Fibroblast of skin of scalp (primary cell): ENCODE results near the gene ERGIC1.
"Not testable (repeated sequence)": the region's sequence is repeated elsewhere in the genome, so short reads cannot be mapped to it uniquely, and the experiment has no call there.

ENCODE experiments used
- DNase-seq: peaks from one replicate; pipeline ENCODE4 v3.0.0-alpha.2; 2013

Gene ERGIC1

DNA sequence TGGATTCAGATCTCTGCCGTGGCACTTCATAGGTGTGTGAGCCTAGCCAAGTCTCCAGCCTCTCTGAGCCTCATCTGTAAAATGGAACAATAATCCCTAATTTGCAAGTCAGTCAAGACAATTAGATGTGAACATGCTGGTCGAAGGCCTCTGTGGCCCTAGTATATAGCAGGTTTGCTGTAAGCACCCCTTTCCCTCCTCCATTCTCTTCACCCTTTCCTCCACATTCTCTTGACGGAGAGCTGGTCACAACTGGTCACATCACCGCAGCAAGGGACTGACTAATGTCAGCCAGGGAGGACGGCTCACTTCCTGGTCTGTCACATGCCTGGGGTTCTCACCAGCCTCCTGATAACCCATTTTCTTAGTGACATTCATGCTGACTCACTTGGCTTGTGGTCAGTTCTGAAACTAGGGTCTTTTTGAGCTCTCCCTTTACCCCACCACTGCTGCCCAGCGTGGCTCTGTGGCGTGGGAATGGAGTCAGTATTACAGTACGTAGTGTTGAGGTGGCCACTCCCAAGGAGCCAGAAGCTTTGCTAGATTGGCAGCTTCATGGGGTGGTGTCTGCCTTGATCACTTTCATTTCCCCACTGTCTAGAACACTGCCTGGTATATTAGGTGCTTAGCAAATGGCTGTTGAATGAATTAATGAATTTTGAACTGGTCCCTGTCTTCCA lies 47.8 kb downstream of the ERGIC1 start:
- DNase-seq = peak; percentile 69

GRCh38 chr5:172883066-172883465 lies 49.0 kb downstream of the ERGIC1 start:
- DNase-seq = no peak

GRCh38 chr5:172885597-172886340 lies 51.7 kb downstream of the ERGIC1 start:
- DNase-seq = no peak

GRCh38 chr5:172886476-172886875 lies 52.4 kb downstream of the ERGIC1 start:
- no peak for DNase-seq

GRCh38 chr5:172886974-172887501 lies 53.0 kb downstream of the ERGIC1 start:
- DNase-seq = peak; percentile 92

DNA sequence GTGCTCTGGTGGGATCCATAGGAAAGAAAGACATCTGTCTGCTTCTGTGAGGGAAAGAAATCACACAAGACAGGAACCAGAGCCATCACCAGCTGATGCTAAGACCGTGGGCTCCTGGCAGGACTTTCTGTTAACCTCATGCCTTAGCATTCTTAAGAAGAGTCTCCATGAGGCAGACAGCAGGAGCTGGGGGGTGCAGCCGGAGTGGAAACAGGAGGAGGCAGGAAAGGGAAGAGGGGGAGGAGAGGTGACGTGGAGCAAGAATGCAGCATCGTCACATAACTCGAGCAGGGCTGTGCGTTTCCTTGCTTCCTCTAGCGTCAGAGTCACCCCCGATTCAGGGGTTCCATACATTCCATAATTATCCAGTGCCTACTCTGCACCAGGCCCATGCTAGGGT lies 53.6 kb downstream of the ERGIC1 start:
- peak; percentile 91 for DNase-seq

GRCh38 chr5:172890659-172891058 lies 56.6 kb downstream of the ERGIC1 start:
- DNase-seq = no peak

DNA sequence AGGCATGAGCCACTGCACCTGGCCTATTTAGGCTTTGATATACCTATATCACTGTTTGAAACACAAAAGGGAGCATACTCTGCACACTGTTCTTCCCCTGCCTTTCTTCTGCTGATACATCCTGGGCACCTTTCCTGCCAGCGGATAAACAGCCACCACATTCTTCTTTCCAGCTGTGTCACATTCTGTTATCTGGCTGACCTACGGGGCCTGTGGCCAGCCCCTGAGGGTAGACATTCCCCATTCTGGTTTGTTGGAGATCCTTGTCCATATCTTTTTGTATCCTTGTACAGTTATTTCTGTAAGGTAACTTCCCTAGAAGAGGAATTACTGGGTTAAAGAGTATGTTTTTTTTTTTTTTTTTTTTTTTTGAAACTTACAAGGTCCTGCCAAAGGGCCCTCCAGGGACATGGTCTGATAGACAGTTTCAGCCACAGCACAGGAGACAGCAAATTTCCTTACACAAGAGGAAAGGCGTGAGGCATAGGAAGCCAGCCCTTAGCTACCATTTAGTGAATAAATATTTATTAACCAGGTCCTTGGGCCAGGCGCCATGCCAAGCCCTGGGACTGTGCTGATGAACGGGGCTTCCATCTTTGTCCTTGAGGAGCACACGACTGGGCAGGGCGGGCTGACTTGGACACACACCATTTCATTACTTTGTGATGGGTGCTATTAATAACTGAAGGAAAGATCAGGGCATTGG lies 57.8 kb downstream of the ERGIC1 start:
- DNase-seq = peak; percentile 63

GRCh38 chr5:172892713-172893112 lies 58.7 kb downstream of the ERGIC1 start:
- DNase-seq = no peak

DNA sequence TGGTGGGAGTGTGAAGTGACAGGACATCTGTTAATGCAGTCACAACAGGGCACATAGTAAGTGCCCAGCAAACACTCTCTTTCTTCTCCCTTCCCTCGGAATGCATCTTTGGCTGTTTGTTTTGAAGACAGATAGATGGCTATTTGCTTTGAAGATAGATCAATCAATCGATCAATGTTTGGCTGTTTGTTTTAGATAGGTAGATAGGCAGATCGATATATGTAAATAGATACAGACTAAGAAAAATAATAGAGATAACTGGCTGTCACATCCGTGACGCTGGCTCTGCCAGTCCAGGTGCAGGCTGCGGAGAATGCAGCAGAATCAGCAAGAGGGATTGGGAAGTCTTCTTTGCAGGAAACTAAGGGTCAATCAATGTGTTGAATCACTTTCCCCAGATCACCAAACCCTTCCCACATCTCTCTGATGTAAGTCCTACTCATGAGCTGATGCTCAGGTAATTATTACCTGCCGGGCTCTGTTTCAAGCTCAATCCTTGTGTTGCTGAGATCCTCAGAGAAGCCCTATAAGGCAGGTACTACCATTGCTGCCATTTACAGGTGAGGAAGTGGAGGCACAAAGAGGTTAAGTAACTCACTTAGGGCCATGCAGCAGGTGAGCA lies 60.8 kb downstream of the ERGIC1 start:
- DNase-seq = no peak

DNA sequence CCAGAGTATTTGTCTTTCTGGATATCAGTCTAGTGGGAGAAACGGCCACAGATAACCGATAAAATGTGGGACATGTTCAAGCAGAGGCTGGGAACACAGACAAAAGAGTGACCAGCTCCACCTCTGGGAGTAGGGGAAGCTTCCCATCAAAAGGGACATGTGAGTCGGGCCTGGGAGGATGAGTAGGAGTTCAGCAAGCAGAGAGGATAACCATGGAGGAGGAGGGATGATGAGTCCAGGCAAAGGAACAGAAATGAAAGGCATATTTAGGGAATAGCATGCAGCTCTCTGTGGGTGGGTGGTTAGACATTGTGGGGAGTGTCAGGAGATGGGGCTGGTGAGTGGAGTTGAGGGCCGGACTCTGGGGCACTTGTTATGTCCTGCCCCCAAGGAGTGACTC lies 61.5 kb downstream of the ERGIC1 start:
- DNase-seq = no peak

GRCh38 chr5:172896465-172896864 lies 62.4 kb downstream of the ERGIC1 start:
- DNase-seq = no peak

GRCh38 chr5:172897067-172897466 lies 63.0 kb downstream of the ERGIC1 start:
- not testable (repeated sequence) for DNase-seq

- DNase-seq = peak; percentile 99
Observed at GRCh38 chr5:172897481-172898217, 63.6 kb downstream of the ERGIC1 start.

GRCh38 chr5:172898218-172898842 lies 64.3 kb downstream of the ERGIC1 start:
- DNase-seq = no peak

DNA sequence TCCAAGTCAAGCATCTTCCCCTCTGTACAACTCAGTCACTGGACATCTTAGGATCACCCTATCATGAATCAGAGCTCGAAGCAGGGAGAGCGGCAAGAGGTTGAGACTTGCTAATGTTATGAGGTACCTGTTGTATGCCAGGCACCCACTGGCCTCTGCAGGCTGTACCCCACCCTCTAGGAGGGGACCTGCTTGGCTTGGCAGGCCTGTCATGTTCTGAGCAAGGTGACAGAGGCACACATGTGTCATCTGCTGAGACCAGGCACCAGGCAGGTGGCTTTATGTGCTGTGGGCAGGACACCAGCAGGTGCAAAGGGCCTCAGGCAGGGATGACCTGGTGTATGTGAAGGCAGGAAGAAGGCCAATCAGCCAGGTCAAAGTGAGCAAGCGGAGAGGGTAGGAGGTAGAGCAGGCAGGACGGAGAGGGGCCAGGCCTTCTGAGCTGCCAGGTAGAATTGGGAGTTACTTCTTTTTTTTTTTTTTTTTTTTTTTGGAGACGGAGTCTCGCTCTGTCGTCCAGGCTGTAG lies 64.9 kb downstream of the ERGIC1 start:
- DNase-seq = no peak

DNA sequence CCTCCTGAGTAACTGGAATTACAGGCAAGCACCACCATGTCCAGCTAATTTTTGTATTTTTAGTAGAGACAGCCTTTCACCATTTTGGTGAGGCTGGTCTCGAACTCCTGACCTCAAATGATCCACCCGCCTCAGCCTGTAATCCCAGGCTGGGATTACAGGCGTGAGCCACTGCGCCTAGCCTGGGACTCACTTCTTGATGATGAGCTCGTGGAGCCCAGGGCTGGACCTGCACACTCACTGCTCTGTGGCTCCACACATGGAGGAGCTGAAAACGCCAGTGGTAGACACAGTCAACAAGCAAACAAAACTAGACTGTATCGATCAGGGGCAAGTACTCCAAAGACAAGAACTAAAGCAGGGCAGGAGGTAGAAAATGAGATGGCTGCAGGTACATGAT lies 65.4 kb downstream of the ERGIC1 start:
- DNase-seq = no peak

DNA sequence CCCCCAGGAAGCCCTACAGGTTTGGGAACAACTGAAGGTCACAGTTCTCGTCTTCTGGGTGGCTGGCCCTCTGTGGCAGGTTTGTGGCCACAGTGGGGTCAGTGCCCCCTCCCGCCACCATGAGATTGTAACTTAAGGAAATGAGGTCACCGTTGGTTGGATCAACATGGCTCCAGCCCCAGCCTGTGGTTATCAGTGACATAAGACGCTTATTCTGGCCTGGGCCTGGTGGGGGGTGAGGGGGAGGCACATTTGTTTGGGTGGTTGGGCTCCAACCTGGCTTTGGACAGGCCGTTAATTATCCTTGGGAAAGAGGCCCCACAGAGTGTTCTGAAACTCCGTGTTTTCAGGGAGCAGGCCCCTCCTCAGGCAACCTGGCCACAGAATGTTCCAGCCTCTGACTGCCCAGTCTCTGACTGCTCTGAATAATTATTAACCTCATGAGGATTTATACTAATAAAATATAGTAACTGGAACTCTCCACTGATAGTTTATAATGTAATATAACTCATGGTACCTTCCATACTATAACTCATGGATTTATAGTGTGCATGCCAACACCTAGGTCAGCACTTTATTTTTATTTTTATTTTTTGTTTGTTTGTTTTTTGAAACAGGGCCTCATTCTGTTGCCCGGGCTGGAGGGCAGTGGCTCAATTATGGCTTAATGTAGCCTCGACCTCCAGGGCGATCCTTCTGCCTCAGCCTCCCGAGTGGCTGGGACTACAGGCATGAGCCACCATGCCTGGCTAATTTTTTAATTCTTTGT lies 67.1 kb downstream of the ERGIC1 start:
- DNase-seq = peak; percentile 89

GRCh38 chr5:172901788-172902496 lies 67.9 kb downstream of the ERGIC1 start:
- DNase-seq = peak; percentile 70
